NCI-H345 treated with DMSO at 0.1 percent for 48 hours (cell line): Measurements from ENCODE around the gene ZDHHC14.

Source experiments
- DNase-seq: peaks from one replicate; lab custom pipeline; 2025; ENCODE audit not compliant: unreplicated experiment; lab: John Stamatoyannopoulos, UW

Gene ZDHHC14

GRCh38 chr6:157595768-157596167 is 214.8 kb downstream of the ZDHHC14 start:
- no peak for DNase-seq

GRCh38 chr6:157596461-157596860 is 215.5 kb downstream of the ZDHHC14 start:
- no peak for DNase-seq

DNA sequence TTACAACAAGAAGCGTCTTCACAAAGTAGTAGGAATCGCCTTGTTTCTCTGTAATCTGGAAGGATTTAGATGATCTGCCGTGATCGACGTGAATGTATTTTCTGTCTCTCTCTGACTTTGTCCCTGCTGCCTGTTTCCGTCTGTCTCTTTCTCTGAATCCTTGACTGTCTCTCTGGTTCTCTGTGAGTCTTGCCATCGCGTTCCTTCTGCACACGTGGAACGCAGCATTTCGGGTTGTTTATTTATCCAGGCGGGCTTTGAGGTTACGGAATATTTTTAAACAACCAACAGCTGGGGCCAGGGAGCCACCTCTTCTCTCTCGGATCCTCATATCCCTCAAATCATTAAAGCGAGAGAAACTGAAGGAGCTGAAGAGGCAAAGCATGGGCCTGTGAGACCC is 215.9 kb downstream of the ZDHHC14 start:
- no peak for DNase-seq

GRCh38 chr6:157597461-157598312 is 216.7 kb downstream of the ZDHHC14 start:
- peak; percentile 13 for DNase-seq

DNA sequence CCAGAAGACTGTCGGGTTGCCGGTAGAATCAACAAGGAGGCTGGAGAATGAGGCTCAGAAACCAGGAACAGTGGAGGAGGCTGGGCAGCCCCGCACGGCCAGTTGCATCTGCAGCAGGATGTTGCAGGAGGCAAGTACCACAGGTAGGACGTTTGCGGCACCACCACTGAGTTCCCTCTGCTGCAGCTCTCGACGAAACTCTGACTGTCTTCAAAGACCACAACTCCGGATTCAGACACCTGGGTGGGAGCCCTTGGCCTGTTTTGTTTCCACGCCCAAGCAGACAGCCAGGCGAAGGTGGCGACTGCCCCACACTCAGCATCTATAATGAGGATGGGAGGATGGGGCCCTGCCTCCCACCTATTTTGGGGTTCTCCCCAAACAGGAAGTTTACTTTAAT is 218.2 kb downstream of the ZDHHC14 start:
- DNase-seq: no peak

GRCh38 chr6:157600807-157601206 is 219.8 kb downstream of the ZDHHC14 start:
- DNase-seq: no peak

DNA sequence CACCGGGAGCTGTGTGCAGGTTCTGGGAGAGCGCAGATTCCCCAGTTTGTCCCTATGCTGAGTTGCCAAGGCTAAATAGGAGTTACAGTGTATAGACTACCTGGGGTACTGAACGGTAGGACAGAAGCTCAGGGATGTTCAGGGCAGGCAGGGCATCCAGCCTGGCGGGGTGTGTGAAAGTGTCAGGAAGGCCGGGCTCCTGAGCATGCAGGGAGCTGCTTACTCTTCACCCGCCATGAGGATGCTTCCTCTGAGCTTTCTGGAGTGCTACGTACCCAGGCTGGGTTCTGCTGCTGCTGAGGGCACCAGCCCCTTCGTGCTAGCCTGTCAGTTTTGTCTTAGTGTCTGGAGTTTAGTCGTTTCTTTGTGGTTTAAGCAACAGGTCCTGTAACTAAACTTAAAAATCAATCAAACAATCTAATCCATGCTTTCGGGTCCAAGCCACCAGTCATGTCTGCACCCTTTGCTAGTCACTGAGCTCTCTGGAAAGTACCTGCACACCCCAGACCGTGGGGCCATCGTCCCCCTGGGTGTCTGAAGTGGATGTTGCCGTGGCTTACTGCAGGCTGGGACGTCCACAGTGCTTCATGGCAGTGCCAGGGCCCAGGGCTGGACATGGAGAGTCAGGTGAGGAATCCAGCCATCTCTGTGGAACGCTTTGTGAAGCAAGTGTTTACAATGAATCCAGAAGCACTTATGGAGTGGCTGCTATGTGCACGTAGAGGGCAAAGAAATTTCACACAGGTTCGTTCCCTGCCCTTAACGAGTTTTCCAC is 221.7 kb downstream of the ZDHHC14 start:
- no peak for DNase-seq

GRCh38 chr6:157603314-157603940 is 222.4 kb downstream of the ZDHHC14 start:
- no peak for DNase-seq

DNA sequence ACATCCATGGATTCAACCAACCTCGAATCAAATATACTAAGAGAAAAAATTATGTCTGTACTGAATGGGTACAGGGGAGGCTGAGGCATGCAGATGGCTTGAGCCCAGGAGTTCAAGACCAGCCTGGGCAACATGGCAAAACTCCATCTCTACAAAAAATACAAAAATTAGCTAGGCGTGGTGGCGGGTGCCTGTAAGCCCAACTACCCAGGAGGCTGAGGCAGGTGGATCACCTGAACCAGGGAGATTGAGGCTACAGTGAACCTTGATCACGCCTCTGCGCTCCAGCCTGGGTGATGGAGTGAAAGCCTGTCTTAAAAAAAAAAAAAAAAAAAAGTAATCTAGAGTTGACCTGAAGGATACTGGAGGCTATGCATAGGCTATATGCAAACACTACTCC is 223.0 kb downstream of the ZDHHC14 start:
- DNase-seq: no peak

DNA sequence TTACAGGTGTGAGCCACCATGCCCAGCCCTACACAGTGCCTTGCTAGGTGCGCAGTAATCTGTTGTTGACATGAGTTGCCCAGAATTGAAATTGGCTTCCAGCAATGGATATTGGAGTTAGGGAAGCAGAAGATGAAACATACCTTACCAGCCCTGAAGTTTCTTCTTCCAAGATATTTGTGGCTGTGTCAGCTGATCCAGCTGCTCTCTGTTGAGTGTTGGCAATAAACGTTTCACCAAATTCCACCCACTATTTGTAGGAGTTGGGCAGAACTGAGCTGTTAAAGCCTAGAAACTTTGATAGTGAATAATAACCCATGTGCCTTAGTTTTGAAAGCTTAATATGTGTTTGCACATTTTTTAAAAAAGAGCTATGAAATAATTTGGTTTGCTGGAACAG is 223.8 kb downstream of the ZDHHC14 start:
- no peak for DNase-seq

DNA sequence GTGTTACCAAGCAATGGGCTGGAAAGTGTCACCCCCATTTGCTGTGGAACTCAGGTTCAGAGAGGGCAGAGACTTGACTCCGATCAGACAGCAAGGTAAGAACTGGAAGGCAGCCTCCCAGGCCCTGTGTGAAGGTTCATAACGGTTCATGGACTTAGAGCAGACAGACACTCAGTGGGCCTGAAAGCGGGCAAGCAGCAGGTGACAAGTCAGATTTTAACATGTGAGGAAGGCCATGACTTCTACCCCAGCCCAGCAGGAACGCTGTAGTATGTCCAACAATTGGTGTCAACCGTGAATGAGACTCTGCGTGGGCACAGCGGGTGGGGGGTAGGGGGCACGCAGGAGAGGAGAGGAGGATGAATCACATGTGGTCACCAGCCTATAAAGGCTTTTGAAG is 224.5 kb downstream of the ZDHHC14 start:
- DNase-seq: no peak

- DNase-seq: no peak
Observed at GRCh38 chr6:157606516-157606915, 225.5 kb downstream of the ZDHHC14 start.

GRCh38 chr6:157607317-157608109 is 226.5 kb downstream of the ZDHHC14 start:
- no peak for DNase-seq

GRCh38 chr6:157608221-157609075 is 227.5 kb downstream of the ZDHHC14 start:
- DNase-seq: no peak

GRCh38 chr6:157609117-157609516 is 228.1 kb downstream of the ZDHHC14 start:
- no peak for DNase-seq

DNA sequence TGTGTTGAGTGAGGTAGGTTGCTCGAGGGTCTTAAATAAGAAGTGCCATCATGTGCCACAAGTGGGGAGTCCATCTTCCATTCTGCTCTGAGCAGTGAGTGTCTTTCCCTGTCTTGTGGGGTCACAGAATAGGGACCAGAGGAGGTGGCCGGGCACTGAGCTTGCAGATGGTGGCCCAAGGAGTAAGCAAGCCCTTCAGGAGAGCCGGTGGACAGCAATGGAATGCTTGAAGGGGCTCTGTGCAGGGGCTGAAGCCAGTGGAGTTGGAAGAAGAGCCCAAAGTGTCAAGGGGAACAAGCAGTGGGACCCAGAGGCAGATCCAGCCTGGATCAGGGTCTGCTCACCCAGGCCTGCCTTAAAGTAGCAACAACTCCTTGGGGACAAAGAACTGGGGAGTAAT is 228.6 kb downstream of the ZDHHC14 start:
- no peak for DNase-seq

DNA sequence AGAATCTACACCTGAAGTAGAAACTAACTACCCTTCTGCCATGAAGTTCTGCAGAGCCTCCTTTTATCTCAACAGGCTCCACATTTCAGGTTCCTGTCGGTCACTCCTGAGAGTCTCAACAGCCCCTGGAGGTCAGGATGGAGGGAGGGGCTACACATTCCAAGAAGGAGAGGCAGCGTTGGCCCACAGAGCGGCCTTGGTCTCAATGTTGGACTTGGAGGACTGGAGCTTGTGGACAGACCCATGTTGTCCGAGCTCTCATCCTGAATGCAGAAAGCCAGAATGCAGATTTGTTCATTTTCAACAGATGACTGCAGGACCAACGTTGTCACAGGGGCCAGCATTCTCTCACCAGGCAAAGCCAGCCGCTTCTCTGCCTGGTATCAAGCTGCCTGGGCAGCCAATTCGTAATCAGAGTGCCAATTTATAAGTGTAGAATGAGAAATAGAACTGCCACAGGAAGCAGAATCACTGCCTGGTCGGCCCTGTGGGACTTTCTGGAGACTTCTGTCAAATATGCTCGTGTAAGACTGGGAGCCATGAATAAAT is 229.5 kb downstream of the ZDHHC14 start:
- no peak for DNase-seq

DNA sequence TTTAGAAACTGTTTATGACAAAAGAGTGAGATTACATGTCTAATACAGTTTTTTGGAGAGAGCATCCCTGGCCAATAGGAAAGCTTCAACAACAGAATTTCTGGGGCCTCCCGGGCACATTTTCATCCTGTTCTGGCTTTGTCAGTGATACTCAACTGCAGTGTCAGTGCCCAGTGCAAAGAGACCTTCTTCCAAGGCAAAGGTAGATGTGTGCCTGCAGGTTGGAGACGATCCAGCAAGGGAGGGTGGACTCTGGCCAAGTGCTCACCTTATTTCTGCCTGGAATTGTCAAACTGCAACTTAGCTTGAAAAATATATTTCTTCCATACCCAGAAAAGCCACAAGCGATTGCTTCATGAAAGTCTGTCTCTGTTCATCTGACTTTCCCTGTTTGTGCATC is 230.4 kb downstream of the ZDHHC14 start:
- no peak for DNase-seq

DNA sequence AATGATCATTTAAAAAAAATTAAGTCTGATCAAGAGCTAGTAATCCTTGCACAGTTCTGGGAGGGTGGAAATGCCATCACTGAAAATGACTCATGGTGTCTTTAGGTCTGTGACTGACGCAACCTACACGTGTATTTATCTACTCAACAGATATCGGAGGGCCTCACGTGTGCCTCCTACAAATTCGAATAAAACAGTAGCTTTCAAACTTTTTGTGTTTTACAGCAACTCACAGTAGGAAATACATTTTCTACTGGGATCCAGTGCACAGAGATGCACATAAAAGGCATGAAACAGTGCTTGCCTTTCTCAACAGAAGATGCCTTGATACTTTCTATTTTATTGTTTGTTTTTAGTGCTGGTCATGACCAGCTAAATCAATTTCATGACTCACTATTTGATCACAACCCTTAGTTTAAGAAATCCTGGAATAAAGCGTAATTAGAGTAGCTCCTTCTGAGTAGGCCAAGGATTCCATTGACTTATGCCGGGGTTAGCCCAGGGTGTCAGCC is 232.1 kb downstream of the ZDHHC14 start:
- no peak for DNase-seq
